LNCaP clone FGC (cell line): ENCODE data around the gene POLR3GL.

ENCODE experiments used
- DNase-seq: peaks from one replicate; pipeline ENCODE4 v3.0.0-alpha.2; 2011; ENCODE audit warnings: low read depth
- H3K4me3 ChIP-seq: 2 replicates; pipeline ENCODE4 v1.5.1; 2011; ENCODE audit warnings: mild to moderate bottlenecking, low read depth, low read length, control low read depth
- TF ChIP-seq, protein P1 (sequence below): IDR thresholded peaks from 2 replicates; pipeline ENCODE4 v1.5.1; 2012; ENCODE audit warnings: mild to moderate bottlenecking; ENCODE audit not compliant: control insufficient read depth, insufficient read depth; ENCODE audit errors: extremely low read depth

POLR3GL gene

DNA sequence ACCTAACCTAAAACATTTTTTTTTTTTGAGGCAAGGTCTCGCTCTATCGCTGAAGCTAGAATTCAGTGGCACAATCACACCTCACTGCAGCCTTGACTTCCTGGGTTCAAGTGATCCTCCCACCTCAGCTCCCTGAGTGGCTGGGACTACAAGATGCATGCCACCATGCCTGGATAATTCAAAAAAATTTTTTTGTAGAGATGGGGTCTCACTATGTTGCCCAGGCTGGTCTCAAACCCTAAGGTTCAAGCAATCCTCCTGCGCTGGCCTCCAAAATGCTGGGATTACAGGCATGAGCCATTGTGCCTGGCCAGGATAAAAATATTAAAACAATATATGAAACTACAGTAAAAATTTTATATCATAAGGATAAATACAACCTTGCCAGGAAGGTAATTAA, 11.6 kb upstream of the POLR3GL start:
- no peak overlapping the region for H3K4me3 ChIP-seq
- no peak for DNase-seq
- TF ChIP-seq, protein P1, sequence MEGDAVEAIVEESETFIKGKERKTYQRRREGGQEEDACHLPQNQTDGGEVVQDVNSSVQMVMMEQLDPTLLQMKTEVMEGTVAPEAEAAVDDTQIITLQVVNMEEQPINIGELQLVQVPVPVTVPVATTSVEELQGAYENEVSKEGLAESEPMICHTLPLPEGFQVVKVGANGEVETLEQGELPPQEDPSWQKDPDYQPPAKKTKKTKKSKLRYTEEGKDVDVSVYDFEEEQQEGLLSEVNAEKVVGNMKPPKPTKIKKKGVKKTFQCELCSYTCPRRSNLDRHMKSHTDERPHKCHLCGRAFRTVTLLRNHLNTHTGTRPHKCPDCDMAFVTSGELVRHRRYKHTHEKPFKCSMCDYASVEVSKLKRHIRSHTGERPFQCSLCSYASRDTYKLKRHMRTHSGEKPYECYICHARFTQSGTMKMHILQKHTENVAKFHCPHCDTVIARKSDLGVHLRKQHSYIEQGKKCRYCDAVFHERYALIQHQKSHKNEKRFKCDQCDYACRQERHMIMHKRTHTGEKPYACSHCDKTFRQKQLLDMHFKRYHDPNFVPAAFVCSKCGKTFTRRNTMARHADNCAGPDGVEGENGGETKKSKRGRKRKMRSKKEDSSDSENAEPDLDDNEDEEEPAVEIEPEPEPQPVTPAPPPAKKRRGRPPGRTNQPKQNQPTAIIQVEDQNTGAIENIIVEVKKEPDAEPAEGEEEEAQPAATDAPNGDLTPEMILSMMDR: no peak

DNA sequence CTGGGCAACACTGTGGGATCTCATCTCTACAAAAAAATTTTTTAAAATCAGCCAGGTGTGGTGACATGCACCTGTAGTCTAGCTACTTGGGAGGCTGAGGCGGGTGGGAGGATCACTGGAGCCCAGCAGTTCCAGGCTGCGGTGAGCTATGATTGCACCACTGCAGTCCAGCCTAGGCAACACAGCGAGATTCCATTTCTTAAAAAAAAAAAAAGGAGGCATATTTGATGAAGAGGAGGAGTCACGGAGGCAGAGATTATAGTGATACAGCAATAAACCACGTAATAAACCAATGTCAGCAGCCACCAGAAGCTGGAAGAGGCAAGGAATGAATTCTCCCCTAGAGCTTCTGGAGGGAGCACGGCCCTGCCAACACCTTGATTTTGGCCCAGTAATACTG, 10.6 kb upstream of the POLR3GL start:
- no peak overlapping the region for H3K4me3 ChIP-seq
- TF ChIP-seq, protein P1: no peak
- DNase-seq: no peak

- TF ChIP-seq, protein P1: no peak
- no peak overlapping the region for H3K4me3 ChIP-seq
- no peak for DNase-seq
These were observed 9.1 kb upstream of the POLR3GL start for GRCh38 chr1:145955436-145955835.

DNA sequence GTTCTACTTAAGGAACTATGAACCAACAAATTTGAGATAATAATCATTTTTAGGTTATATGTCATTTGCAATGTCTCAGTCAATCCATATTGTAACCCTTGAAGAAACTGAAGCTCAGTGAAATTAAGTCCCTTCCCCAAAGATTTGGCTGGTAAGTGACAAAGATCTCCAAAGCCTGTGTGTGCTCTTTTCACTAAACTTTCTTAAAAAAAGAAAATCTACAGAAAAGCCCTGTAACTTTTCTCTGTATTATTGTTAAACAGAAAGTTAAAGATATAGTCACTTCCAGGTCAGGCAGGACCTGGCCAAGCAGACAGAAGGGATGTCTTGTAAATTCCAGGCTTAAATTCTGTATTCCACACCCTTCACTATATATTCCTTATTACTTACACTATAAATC, 8.1 kb upstream of the POLR3GL start:
- DNase-seq: no peak
- TF ChIP-seq, protein P1: no peak
- H3K4me3 ChIP-seq: no peak overlapping the region

DNA sequence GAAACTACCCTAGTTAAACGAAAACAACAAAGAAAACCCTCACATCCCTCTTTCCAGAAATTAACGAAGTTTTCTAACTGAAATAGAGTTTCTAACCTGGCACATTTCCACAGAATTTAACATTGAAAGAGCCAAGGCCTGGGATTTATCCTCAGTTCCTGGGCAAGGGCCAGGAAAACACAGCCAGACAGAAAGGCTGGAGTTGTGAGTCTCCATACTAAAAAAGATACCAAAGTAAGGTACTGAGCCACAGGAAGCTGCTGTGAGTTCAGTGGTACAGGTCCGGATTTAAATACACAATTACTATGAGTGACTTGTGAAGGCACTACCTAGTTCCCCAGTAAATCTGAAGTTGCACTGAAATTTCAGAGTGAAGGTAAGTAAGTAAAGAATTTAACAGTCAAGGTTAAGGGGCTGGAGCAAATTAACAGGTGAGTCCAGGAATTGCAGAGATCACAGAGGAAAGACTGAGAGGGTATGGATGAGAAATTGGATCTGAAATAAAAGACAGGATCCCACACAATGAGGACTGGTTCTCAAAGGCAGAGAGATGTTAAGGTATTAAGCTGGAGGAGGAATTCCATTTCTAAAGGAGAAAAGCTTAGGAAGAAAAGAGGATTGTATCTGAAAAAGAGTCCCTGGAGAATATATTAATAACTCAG, 7.6 kb upstream of the POLR3GL start:
- H3K4me3 ChIP-seq: peak overlapping the region; percentile 51
- no peak for DNase-seq
- TF ChIP-seq, protein P1: no peak

GRCh38 chr1:145957443-145958319, 6.8 kb upstream of the POLR3GL start, which contains the start of gene LIX1L:
Gene LIX1L (minus strand): TSS chr1:145958017. CDS start chr1:145957927, 90 bp downstream.
- DNase-seq: peak; percentile 86
- H3K4me3 ChIP-seq: peak within 1 kb of the TSS; percentile 51
- TF ChIP-seq, protein P1: no peak

DNA sequence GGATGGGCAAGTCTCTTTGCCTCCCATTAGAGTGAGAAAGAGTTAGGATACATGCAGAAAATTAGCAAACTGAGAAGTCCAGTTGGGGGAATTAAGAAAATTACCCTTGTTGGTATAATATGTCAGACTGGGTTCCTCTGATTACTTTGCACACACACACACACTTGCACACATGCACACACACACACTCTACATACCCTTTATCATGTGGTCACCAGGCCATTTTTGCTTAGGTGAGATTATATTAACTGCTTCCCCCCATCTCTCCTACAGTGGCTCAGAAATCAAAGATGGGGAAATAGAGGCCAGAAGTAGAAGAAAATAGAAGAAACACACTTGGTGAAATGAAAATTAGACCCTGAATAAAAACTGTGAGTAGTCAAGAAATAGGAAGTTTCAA, 5.8 kb upstream of the POLR3GL start:
- H3K4me3 ChIP-seq: no peak overlapping the region
- DNase-seq: no peak
- TF ChIP-seq, protein P1: no peak
